HG03354 (cell line): ENCODE measurements around the gene ASB6.

ENCODE experiments used
- ATAC-seq: cut with Tn5 transposase; IDR thresholded peaks from one replicate; pipeline ENCODE4 v1.9.1; 2021; ENCODE audit warnings: mild to moderate bottlenecking; ENCODE audit not compliant: unreplicated experiment, poor library complexity, severe bottlenecking

The ASB6 gene

DNA sequence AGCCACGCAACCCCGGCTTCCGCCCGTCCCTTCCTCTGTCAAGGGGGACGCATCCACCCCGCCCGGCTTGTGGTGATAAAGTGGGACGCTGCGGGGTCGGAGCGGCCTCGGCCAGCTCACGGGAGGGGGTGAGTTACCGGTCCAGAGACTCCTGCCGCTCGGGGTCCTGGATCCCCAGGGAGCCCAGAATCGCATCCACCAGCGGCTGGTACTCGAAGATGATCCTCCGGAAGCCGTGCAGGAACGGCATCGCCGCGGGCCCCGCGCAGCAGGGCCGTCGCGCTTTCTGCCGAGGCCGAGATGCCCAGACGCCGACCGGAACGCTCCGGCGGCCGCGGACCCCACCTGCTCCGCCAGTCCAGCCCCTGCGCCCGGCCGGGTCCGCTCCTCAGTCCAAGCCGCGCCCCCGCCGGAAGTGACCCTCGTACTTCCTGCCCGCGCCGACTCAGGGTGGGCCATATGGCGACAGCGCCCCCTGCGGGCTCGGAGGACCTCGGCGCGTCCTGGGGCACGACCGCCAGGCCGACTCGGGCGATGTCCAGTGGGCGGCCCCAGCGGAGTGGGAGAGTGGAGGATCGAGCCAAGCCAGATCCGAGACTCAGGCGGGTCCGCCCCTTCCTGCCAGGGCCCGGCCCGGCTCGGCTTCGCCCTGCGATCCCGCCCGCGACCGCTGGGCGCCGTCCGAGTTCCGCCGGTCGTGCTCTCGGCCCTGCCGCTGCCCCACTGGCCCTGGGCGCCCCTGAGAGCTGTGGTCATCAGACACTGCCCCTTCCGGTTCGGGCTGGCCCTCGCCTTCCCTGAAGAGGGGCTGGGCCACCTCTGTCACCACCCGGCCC lies at the start of gene ASB6:
Gene ASB6, minus strand, starts transcription at position 402 of the 836 bp plus-strand sequence. Its CDS starts 152 bp downstream, at position 250.
- ATAC-seq, result peak; percentile 91

DNA sequence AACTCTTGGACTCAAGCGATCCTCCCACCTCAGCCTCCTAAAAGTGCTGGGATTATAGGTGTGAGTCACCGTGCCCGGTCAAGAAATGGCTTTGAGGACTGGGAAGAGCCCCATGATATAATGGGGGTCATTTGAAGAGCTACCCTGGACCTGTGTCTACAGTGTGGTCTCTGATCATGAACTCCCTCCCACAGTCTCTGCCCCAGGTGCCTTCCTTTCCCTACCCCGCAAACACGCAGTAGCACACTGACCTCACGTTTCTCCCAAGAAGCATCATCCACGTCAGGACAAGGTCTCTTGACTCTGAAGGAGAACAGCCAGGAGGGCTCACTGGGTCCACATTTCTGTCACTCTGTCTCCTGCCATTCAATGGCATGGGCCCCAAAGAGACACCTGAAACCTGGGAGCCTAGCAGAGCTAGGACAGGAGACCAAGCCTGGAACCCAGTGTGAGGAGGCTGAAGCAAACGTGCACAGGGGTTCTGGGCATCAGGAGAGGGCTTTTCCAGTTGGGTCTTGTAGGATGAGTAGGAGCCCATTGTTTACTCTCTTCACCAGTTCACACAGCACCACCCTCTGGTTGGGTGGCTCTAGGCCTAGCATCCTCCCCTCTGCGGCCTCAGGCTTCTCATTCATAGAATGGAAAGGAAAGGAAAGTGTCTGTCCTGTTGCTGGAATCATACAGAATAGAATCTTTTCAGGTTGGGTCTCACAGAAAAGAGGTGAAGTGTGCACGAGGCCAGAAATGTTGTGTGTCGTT lies 46.5 kb upstream of the ASB6 start:
- no peak for ATAC-seq

- no peak for ATAC-seq
Measured at GRCh38 chr9:129687391-129687790, 45.4 kb upstream of the ASB6 start.

GRCh38 chr9:129686736-129687135 lies 44.8 kb upstream of the ASB6 start:
- ATAC-seq, result no peak

DNA sequence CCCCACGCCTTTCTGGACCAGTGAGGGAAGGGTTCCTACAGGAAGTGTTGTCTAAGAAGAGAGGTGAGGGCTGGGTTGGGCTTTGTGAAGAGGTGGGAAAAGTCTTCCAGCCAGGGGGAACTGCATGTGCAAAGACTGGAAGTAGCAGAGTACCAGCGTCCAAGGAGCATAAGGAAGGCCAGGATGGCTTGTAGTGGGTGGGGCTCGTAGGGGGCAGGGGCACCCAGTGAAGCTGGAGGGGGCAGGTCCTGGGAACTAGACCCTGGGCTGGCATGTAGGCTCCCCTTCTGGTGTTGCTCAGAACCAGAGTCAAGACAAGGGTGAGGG lies 43.9 kb upstream of the ASB6 start:
- ATAC-seq, result no peak

GRCh38 chr9:129685220-129685932 lies 43.4 kb upstream of the ASB6 start:
- ATAC-seq, result no peak

DNA sequence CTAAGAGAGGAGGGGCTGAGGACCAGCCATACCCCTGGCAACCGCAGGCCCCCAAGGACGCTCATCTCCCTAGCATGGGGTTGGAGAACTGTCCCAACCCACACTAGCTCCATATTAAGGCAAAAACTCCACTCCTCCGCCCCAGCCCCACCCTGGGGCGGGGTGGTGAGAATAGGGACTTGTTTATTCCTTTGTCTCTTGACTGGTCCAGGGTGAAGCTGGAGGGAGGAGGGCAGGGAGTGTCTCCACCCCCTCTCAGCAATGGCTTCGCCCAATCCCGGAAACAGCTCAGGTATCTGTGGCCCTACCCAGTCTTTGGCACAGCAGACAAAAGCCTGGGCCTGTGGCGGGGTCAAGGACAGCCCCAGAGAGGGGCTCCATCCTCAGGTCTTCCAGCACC lies 40.4 kb upstream of the ASB6 start:
- no peak for ATAC-seq

GRCh38 chr9:129681924-129682323 lies 40.0 kb upstream of the ASB6 start:
- no peak for ATAC-seq

DNA sequence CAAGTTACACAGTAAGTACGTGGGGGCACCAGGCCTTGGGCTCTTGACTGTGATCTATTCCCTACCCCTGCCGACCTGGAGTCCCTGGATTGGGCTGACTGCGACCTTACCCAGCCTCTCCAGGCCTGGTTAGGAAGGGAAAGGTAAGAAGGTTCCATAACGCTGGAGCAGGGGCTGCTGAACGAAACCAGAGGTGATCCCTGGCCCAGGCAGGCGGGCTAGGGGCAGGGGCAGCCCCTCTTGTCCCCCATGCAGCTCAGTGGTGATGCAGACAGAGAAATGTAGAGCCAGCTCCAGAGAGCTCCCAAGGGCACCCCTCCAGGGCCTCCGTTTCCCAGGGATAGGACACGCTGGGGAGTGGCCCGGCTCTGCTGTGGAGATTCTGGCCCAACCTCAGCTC lies 37.6 kb upstream of the ASB6 start:
- no peak for ATAC-seq

DNA sequence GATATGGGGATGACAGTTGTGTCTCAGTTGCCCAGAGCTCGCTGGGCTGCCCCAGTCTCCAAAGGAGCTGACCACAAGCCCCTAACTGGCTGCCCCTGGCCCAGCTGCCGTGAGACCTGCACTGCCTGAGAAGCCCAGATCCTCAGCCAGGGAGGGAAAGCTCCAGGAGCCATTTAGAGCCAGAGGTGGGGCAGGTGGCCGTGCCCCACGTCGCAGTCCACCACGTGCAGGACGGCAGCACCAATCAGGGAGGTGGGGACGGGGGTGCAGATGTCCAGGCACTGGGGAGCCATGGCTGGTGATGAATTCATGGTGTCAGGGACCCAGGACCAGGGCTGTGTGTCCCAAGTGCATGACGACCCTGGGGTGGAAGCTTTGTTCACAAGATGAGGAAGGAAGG lies 36.9 kb upstream of the ASB6 start:
- no peak for ATAC-seq

GRCh38 chr9:129677456-129677855 lies 35.5 kb upstream of the ASB6 start:
- no peak for ATAC-seq

DNA sequence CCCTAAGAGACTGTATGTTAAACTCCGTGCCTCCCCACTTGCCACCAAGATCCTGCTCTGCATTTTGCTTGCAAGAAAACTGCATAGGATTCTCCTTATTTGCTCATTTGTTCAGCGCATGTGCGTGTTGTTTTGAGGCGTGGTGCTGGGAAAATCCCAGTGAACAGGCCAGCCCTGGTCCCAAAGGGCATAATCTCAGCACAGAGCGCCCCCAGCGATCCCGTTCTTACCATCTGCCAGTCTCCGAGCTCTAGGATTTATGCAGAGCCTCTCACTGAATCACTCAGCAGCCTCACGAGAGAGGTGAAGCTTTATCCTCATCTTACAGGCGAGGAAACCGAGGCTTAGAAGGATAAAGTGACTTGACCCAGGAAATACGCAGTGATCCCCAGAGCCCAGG lies 35.0 kb upstream of the ASB6 start:
- ATAC-seq, result no peak

DNA sequence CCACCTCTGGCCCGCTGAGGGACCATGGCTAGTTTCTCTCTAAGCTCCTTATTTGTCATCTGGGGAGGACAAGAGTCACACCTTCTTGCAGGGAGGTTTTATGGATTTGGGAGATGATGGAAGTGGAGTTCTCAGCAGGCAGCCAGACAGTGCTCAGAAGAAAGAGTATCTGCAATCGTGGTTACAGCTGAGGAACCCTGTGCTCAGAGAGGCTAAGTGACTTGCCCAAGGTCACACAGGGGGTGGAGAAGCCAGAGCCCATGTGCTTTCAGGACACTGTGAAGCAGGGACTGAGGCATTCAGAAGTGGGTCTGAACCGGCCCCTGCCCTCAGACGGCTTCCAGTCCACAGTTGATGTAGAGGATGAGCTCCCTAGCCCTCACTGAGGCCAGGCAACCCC lies 34.3 kb upstream of the ASB6 start:
- no peak for ATAC-seq

DNA sequence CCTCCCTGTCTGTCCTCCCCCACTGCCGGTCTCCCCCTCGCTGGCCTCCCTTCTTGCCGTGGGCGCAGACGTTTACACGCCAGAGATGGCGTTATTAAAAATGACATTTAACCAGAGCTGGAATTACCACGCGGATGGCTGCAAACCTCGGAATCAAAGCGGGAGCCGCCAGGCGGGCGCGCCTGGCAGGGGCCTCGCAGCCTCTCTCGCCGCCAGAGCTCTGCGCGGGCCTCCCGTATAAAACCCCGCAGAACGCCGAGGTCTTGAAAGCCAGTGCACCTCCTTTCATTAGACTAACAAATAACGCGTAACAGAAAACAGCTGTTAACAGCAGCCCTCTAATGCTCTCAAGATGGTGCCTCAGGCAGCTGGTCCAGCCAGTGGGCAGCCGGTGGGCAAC lies 33.7 kb upstream of the ASB6 start:
- no peak for ATAC-seq

GRCh38 chr9:129674229-129674628 lies 32.3 kb upstream of the ASB6 start:
- ATAC-seq, result no peak

GRCh38 chr9:129673602-129674001 lies 31.7 kb upstream of the ASB6 start:
- ATAC-seq, result no peak

DNA sequence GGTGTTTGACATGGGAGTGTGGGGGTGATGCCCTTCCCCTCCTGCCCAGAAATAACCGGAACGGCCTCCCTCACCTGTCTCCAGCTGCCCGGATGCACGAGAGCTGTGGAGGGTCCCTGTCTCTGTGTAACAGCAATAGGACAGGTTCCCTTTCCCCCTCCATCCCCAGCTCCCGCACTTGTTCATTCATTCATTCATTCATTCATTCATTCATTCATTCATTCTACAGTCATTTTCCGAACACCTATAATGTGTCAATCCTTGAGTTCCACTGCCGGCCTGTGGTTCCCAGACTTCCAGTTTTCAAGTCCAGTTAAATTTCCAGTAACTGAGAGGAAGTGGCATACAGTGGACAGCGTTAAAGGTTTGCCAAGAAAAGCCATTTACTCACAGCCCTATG lies 30.8 kb upstream of the ASB6 start:
- ATAC-seq, result no peak

DNA sequence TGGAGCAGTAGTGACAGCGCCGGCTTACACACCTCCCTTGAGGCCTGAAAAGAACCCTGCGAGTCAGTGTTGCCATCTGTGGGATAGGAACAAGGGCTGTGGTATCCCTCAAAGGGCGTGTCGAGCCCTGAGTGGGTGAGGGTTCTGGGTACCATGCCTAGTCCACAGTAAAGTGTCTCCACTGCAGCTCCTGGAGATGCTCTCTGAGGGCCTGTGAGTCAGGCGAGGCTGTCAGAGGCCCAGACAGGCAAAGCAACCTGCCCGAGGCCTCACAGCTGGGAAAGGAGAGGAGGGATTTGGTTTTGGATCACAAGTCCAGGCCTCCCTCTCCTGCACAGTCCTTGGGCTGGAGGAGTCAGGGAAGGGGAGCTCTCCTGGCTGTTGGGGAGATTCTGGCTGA lies 29.6 kb upstream of the ASB6 start:
- no peak for ATAC-seq

GRCh38 chr9:129671065-129671464 lies 29.1 kb upstream of the ASB6 start:
- no peak for ATAC-seq

DNA sequence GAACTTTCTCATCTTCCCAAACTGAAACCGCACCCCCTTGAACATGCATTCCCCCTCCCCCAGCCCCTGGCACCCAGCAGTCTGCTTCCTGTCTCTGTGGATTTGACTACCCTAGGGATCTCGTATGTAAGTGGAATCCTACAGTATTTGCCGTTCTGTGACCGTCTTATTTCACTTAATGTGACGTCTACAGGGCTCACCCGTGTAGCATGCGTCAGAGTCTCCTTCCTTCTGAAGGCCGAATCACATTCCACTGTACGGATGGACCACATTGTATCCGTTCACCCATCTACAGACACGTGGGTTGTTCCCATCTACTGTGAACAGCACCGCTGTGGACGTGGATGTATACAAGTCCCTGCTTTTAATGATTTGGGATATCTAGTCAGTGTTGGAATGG lies 28.0 kb upstream of the ASB6 start:
- no peak for ATAC-seq
